Caco-2 (cell line): ENCODE data around the gene DCT. TPM values are rescaled to one million over a fixed set of nuclear protein-coding genes. Genes with fewer than 3 reads are reported as not detected.

Source experiments
- BruUV-seq: library from RNA; stranded (reverse); fragments of 400-500 nt; replicated peaks from 2 replicates; lab custom pipeline; 2021; lab: Mats Ljungman, UMichigan
- CTCF ChIA-PET: fragments of 300-600 bp; sonication (Branson Sonifier 250); formaldehyde crosslinking; loops from one replicate; lab custom pipeline; 2022; ENCODE audit warnings: antibody characterized with exemption; lab: Charles Lee
- POLR2A ChIA-PET: fragments of 300-600 bp; sonication (Branson Sonifier 250); formaldehyde crosslinking; loops from one replicate; lab custom pipeline; 2022; ENCODE audit warnings: antibody characterized with exemption; lab: Charles Lee
- DNase-seq, 2 experiments: peaks; one replicate each; pipeline versions ENCODE4 v3.0.0 to v3.0.0-alpha.2; 2020 to 2022
- H3K27me3 ChIP-seq: replicated peaks from 2 replicates; pipeline ENCODE4 v1.6.0; 2011; ENCODE audit warnings: low read length; ENCODE audit not compliant: control insufficient read depth, insufficient read depth
- H3K36me3 ChIP-seq: 2 replicates; pipeline ENCODE4 v1.5.1; 2011; ENCODE audit warnings: low read length; ENCODE audit not compliant: control insufficient read depth, insufficient read depth
- H3K4me1 ChIP-seq: fragments of 250-450 bp; sonication (Bioruptor Pico); 2 replicates; pipeline ENCODE4 v1.5.1; 2020; ENCODE audit warnings: mild to moderate bottlenecking
- H3K4me3 ChIP-seq: 2 replicates; pipeline ENCODE4 v1.5.1; 2011; ENCODE audit warnings: low read depth, mild to moderate bottlenecking, control low read depth, low read length
- H3K9me3 ChIP-seq: fragments of 250-450 bp; sonication (Bioruptor Pico); 2 replicates; pipeline ENCODE4 v1.5.1; 2020; ENCODE audit warnings: mild to moderate bottlenecking, moderate library complexity
- H3K27ac Mint-ChIP-seq: one replicate; pipeline ENCODE4 v1.8.0; 2022; ENCODE audit warnings: mixed read lengths; ENCODE audit not compliant: unreplicated experiment
- H3K27me3 Mint-ChIP-seq: one replicate; pipeline ENCODE4 v1.8.0; 2022; ENCODE audit warnings: mixed read lengths; ENCODE audit not compliant: insufficient read depth, unreplicated experiment
- H3K36me3 Mint-ChIP-seq: one replicate; pipeline ENCODE4 v1.8.0; 2022; ENCODE audit warnings: mild to moderate bottlenecking, mixed read lengths; ENCODE audit not compliant: insufficient read depth, unreplicated experiment
- H3K4me1 Mint-ChIP-seq: one replicate; pipeline ENCODE4 v1.8.0; 2022; ENCODE audit warnings: low read depth, mixed read lengths; ENCODE audit not compliant: unreplicated experiment
- H3K4me3 Mint-ChIP-seq: one replicate; pipeline ENCODE4 v1.8.0; 2022; ENCODE audit warnings: mild to moderate bottlenecking, moderate library complexity, mixed read lengths; ENCODE audit not compliant: unreplicated experiment
- H3K9me3 Mint-ChIP-seq: one replicate; pipeline ENCODE4 v1.8.0; 2022; ENCODE audit warnings: mixed read lengths; ENCODE audit not compliant: unreplicated experiment
- intact Hi-C: fragments of 100-400 bp; cut with micrococcal nuclease; formaldehyde crosslinking; loops from one replicate; pipeline ENCODE4 v1.10.0; 2022; ENCODE audit not compliant: unreplicated experiment
- total RNA-seq: library from RNA; stranded (reverse); gene quantifications from 2 replicates; pipeline ENCODE4 v1.2.3, GENCODE V29; 2022
- TF ChIP-seq, protein P1 (sequence below), 2 experiments: fragments of 200-600 bp in 1 of 2; IDR thresholded peaks; 1 replicate in 1 of 2; 2 replicates in 1 of 2; pipeline versions ENCODE4 v1.5.1 to v1.8.0; 2011 to 2022; ENCODE audit warnings: antibody characterized with exemption in 1 of 2, control low read depth in 1 of 2, inconsistent platforms in 1 of 2, low read depth in 1 of 2, low read length in 1 of 2, mild to moderate bottlenecking in 1 of 2, moderate library complexity in 1 of 2; ENCODE audit not compliant: insufficient read depth in 1 of 2, severe bottlenecking in 1 of 2, unreplicated experiment in 1 of 2

DCT gene
- total RNA-seq, 1 experiment from 2014 or later, result not detected

DNA sequence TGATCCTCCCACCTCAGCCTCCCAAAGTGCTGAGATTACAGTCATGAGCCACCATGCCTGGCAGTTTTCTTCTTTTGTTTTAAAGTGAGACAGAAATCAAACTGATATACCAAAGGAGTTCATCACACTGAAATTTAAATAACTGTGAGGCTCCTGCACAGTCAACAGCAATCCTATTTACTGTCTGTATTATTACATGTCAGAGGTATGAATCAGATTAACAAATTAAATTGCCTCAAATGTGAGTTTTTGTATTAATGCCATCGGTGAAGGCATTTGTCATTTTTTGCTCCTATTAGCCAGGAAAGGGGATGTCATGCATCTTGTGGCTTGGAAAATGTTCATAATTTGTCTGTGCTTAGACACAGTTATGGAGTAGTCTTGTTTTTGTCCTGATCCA, 20.4 kb downstream of the DCT start:
- H3K4me3 ChIP-seq, result no peak overlapping the region
- no peak for DNase-seq
- H3K9me3 ChIP-seq, result no peaks in the 10 kb centered on the region
- no peaks in the 10 kb centered on the region for H3K27me3 ChIP-seq
- Mint-ChIP-seq H3K4me3 (no peak overlapping the region), H3K9me3 (no peaks in the 10 kb centered on the region), H3K27me3 (peaks cover 16% of the 10 kb centered on the region), H3K4me1 (no peaks in the 10 kb centered on the region), H3K27ac (no peak overlapping the region), H3K36me3 (no peaks in the 10 kb centered on the region)
- no peaks in the 10 kb centered on the region for H3K36me3 ChIP-seq
- ChIA-PET CTCF (no interaction called here), POLR2A (no interaction called here)
- intact Hi-C loops, result no loop called here
- BruUV-seq, result no TSS peak
- TF ChIP-seq, protein P1, sequence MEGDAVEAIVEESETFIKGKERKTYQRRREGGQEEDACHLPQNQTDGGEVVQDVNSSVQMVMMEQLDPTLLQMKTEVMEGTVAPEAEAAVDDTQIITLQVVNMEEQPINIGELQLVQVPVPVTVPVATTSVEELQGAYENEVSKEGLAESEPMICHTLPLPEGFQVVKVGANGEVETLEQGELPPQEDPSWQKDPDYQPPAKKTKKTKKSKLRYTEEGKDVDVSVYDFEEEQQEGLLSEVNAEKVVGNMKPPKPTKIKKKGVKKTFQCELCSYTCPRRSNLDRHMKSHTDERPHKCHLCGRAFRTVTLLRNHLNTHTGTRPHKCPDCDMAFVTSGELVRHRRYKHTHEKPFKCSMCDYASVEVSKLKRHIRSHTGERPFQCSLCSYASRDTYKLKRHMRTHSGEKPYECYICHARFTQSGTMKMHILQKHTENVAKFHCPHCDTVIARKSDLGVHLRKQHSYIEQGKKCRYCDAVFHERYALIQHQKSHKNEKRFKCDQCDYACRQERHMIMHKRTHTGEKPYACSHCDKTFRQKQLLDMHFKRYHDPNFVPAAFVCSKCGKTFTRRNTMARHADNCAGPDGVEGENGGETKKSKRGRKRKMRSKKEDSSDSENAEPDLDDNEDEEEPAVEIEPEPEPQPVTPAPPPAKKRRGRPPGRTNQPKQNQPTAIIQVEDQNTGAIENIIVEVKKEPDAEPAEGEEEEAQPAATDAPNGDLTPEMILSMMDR (IDR thresholded peaks at IDR 0.05; ENCODE audit: insufficient read depth in 1 of 2, low read depth in 1 of 2, low read length in 1 of 2, severe bottlenecking in 1 of 2, unreplicated experiment in 1 of 2), result no peak
- H3K4me1 ChIP-seq, result no peaks in the 10 kb centered on the region

DNA sequence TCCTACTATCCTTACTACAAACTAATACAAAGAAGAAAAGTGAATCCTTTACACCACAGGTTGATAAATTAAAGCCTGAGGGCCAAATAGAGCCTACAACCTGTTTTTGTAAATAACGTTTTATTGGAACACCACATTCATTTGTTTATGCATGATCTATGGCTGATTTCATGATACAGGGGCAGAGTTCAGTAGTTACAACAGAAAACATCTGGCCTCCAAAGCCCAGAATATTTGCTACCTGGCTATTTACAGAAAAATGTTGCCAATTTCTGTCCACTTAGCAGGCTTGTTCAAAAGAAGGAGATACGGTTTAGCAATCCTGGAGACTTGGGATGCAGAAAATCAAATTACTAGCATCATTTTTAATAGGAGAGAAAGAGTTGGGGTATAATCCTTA, 24.1 kb downstream of the DCT start:
- TF ChIP-seq, protein P1 (IDR thresholded peaks at IDR 0.05; ENCODE audit: insufficient read depth in 1 of 2, low read depth in 1 of 2, low read length in 1 of 2, severe bottlenecking in 1 of 2, unreplicated experiment in 1 of 2), result no peak
- Mint-ChIP-seq H3K27me3 (peaks cover 16% of the 10 kb centered on the region), H3K4me1 (no peaks in the 10 kb centered on the region), H3K4me3 (no peak overlapping the region), H3K9me3 (no peaks in the 10 kb centered on the region), H3K36me3 (no peaks in the 10 kb centered on the region), H3K27ac (no peak overlapping the region)
- Histone ChIP-seq H3K9me3 (no peaks in the 10 kb centered on the region), H3K4me3 (no peak overlapping the region), H3K36me3 (no peaks in the 10 kb centered on the region), H3K27me3 (no peaks in the 10 kb centered on the region), H3K4me1 (no peaks in the 10 kb centered on the region)
- DNase-seq, result no peak
- BruUV-seq, result no TSS peak
- intact Hi-C loops, result no loop called here
- POLR2A ChIA-PET, result no interaction called here
- CTCF ChIA-PET, result no interaction called here

DNA sequence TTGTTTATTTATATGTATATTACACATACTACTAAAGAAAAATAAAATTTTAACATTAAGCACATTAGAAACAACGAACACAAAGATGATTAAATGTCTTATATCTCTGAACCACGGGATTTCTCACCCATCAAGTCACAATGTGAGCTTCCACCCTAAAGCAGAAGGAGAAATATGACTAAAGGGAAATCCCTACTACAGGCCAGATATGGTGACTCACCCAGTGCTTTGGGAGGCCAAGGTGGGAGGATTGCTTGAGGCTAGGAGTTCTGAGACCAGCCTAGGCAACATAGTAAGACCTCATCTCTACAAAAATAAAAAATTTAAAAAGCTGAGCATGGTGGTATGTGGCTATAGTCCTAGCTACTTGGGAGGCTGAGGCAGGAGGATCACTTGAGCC, 24.6 kb downstream of the DCT start:
- Mint-ChIP-seq H3K4me1 (no peaks in the 10 kb centered on the region), H3K36me3 (no peaks in the 10 kb centered on the region), H3K9me3 (no peaks in the 10 kb centered on the region), H3K4me3 (no peak overlapping the region), H3K27ac (no peak overlapping the region), H3K27me3 (peaks cover 16% of the 10 kb centered on the region)
- Histone ChIP-seq H3K27me3 (no peaks in the 10 kb centered on the region), H3K4me3 (no peak overlapping the region), H3K9me3 (no peaks in the 10 kb centered on the region), H3K36me3 (no peaks in the 10 kb centered on the region), H3K4me1 (no peaks in the 10 kb centered on the region)
- TF ChIP-seq, protein P1 (IDR thresholded peaks at IDR 0.05; ENCODE audit: insufficient read depth in 1 of 2, low read depth in 1 of 2, low read length in 1 of 2, severe bottlenecking in 1 of 2, unreplicated experiment in 1 of 2), result no peak
- DNase-seq, result no peak
- no TSS peak for BruUV-seq
- intact Hi-C loops, result no loop called here
- ChIA-PET POLR2A (no interaction called here), CTCF (interaction anchor here (0.6 kb wide), 1 partner anchor 9 kb away, joined by 3 read pairs; no protein-coding TSS in a partner anchor)
